ENCODE results near the gene ZNF75A.

Gene ZNF75A

GRCh38 chr16:3328104-3328503 lies 22.8 kb downstream of the ZNF75A start:
- TF ChIP-seq RAD21 (IDR thresholded peaks at IDR 0.05; ENCODE audit: low read depth) (no peak), FOXM1 (IDR thresholded peaks at IDR 0.05; ENCODE audit: borderline replicate concordance, low read depth) (no peak), EGR1 (IDR thresholded peaks at IDR 0.05) (no peak), TCF12 (IDR thresholded peaks at IDR 0.05; ENCODE audit: low read depth) (no peak), MAX (IDR thresholded peaks at IDR 0.05) (no peak), TEAD4 (IDR thresholded peaks at IDR 0.05) (no peak), CREB1 (IDR thresholded peaks at IDR 0.05; ENCODE audit: low read depth) (no peak), ZBTB7A (IDR thresholded peaks at IDR 0.05; ENCODE audit: low read depth) (no peak), CEBPB (IDR thresholded peaks at IDR 0.05) (no peak), EP300 (IDR thresholded peaks at IDR 0.05; ENCODE audit: borderline replicate concordance) (no peak), YY1 (IDR thresholded peaks at IDR 0.05; ENCODE audit: low read depth) (no peak), NFIC (IDR thresholded peaks at IDR 0.05) (no peak), TAF1 (IDR thresholded peaks at IDR 0.05; ENCODE audit: low read depth) (no peak)
- TF ChIP-seq, protein P1, sequence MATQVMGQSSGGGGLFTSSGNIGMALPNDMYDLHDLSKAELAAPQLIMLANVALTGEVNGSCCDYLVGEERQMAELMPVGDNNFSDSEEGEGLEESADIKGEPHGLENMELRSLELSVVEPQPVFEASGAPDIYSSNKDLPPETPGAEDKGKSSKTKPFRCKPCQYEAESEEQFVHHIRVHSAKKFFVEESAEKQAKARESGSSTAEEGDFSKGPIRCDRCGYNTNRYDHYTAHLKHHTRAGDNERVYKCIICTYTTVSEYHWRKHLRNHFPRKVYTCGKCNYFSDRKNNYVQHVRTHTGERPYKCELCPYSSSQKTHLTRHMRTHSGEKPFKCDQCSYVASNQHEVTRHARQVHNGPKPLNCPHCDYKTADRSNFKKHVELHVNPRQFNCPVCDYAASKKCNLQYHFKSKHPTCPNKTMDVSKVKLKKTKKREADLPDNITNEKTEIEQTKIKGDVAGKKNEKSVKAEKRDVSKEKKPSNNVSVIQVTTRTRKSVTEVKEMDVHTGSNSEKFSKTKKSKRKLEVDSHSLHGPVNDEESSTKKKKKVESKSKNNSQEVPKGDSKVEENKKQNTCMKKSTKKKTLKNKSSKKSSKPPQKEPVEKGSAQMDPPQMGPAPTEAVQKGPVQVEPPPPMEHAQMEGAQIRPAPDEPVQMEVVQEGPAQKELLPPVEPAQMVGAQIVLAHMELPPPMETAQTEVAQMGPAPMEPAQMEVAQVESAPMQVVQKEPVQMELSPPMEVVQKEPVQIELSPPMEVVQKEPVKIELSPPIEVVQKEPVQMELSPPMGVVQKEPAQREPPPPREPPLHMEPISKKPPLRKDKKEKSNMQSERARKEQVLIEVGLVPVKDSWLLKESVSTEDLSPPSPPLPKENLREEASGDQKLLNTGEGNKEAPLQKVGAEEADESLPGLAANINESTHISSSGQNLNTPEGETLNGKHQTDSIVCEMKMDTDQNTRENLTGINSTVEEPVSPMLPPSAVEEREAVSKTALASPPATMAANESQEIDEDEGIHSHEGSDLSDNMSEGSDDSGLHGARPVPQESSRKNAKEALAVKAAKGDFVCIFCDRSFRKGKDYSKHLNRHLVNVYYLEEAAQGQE (IDR thresholded peaks at IDR 0.05; ENCODE audit: low read depth) = no peak
- TF ChIP-seq, protein P2, sequence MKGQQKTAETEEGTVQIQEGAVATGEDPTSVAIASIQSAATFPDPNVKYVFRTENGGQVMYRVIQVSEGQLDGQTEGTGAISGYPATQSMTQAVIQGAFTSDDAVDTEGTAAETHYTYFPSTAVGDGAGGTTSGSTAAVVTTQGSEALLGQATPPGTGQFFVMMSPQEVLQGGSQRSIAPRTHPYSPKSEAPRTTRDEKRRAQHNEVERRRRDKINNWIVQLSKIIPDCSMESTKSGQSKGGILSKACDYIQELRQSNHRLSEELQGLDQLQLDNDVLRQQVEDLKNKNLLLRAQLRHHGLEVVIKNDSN (IDR thresholded peaks at IDR 0.05) = no peak

DNA sequence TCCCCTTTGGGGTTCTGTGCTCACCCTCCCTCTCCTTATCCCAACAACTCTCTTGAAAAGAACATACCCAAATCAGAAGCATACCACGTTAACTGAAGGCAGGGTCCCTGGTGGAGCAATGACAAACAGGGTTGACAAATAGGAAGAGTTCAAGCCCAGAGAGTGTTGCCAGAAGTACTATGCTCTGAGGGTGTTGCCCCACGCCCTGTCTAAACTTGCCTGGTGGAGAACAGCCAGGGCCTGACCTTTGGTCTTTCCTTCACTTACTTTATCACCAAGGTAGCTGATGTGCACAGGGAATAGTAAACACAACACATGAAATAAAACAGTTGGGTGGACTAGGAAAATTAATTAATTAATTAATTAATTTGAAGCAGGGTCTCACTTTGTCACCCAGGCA lies 23.3 kb downstream of the ZNF75A start:
- TF ChIP-seq TEAD4 (IDR thresholded peaks at IDR 0.05) (no peak), YY1 (IDR thresholded peaks at IDR 0.05; ENCODE audit: low read depth) (no peak), CREB1 (IDR thresholded peaks at IDR 0.05; ENCODE audit: low read depth) (no peak), EP300 (IDR thresholded peaks at IDR 0.05; ENCODE audit: borderline replicate concordance) (no peak), CEBPB (IDR thresholded peaks at IDR 0.05) (no peak), ZBTB7A (IDR thresholded peaks at IDR 0.05; ENCODE audit: low read depth) (no peak)
- TF ChIP-seq, protein P1 (IDR thresholded peaks at IDR 0.05; ENCODE audit: low read depth) = no peak

GRCh38 chr16:3346041-3346440 lies 40.7 kb downstream of the ZNF75A start:
- TF ChIP-seq TAF1 (IDR thresholded peaks at IDR 0.05; ENCODE audit: low read depth) (no peak), FOXM1 (IDR thresholded peaks at IDR 0.05; ENCODE audit: borderline replicate concordance, low read depth) (no peak), TEAD4 (IDR thresholded peaks at IDR 0.05) (no peak), NFIC (IDR thresholded peaks at IDR 0.05) (no peak), CEBPB (IDR thresholded peaks at IDR 0.05) (no peak)
- TF ChIP-seq, protein P2 (IDR thresholded peaks at IDR 0.05) = no peak
- TF ChIP-seq, protein P1 (IDR thresholded peaks at IDR 0.05; ENCODE audit: low read depth) = no peak

GRCh38 chr16:3347586-3347985 lies 42.3 kb downstream of the ZNF75A start:
- TF ChIP-seq CEBPB (IDR thresholded peaks at IDR 0.05) (no peak), ZBTB7A (IDR thresholded peaks at IDR 0.05; ENCODE audit: low read depth) (no peak), CREB1 (IDR thresholded peaks at IDR 0.05; ENCODE audit: low read depth) (no peak), YY1 (IDR thresholded peaks at IDR 0.05; ENCODE audit: low read depth) (no peak), TAF1 (IDR thresholded peaks at IDR 0.05; ENCODE audit: low read depth) (no peak), NFIC (IDR thresholded peaks at IDR 0.05) (no peak), EP300 (IDR thresholded peaks at IDR 0.05; ENCODE audit: borderline replicate concordance) (no peak), RAD21 (IDR thresholded peaks at IDR 0.05; ENCODE audit: low read depth) (no peak), TEAD4 (IDR thresholded peaks at IDR 0.05) (no peak), EGR1 (IDR thresholded peaks at IDR 0.05) (no peak)
- TF ChIP-seq, protein P1 (IDR thresholded peaks at IDR 0.05; ENCODE audit: low read depth) = no peak
- TF ChIP-seq, protein P2 (IDR thresholded peaks at IDR 0.05) = no peak

All from Ishikawa (cell line).